Osteoblast (primary cell): Measurements from ENCODE around the gene VENTX. TPM values are rescaled to one million over a fixed set of nuclear protein-coding genes. Genes with fewer than 3 reads are reported as not detected.

Source experiments
- DNase-seq: peaks from one replicate; pipeline ENCODE4 v3.0.0; 2011; ENCODE audit warnings: low spot score, mixed read lengths; ENCODE audit not compliant: insufficient read length; ENCODE audit errors: missing footprints
- H2AFZ ChIP-seq: 2 replicates; pipeline ENCODE4 v1.6.0; 2011; ENCODE audit warnings: mild to moderate bottlenecking, low read length
- H3K27ac ChIP-seq: 2 replicates; pipeline ENCODE4 v1.5.1; 2011; ENCODE audit warnings: mild to moderate bottlenecking, low read depth, low read length, moderate library complexity
- H3K27me3 ChIP-seq: 2 replicates; pipeline ENCODE4 v1.6.0; 2012; ENCODE audit warnings: mild to moderate bottlenecking, control low read depth, inconsistent platforms, low read length, moderate library complexity; ENCODE audit not compliant: insufficient read depth
- H3K36me3 ChIP-seq: 2 replicates; pipeline ENCODE4 v1.5.1; 2011; ENCODE audit warnings: mild to moderate bottlenecking, low read length, control low read depth, moderate library complexity; ENCODE audit not compliant: insufficient read depth
- H3K4me1 ChIP-seq: 2 replicates; pipeline ENCODE4 v1.5.1; 2011; ENCODE audit warnings: mild to moderate bottlenecking, low read length, control low read depth, moderate library complexity; ENCODE audit not compliant: insufficient read depth
- H3K4me2 ChIP-seq: 2 replicates; pipeline ENCODE4 v1.6.0; 2011; ENCODE audit warnings: mild to moderate bottlenecking, low read length; ENCODE audit not compliant: insufficient read depth
- H3K4me3 ChIP-seq: fragments of 200-600 bp; sonication (generic); 3 replicates; pipeline ENCODE4 v1.5.1; 2012; ENCODE audit warnings: mild to moderate bottlenecking, low read length, inconsistent platforms; ENCODE audit not compliant: insufficient read depth
- H3K79me2 ChIP-seq: 2 replicates; pipeline ENCODE4 v1.6.0; 2012; ENCODE audit warnings: mild to moderate bottlenecking, low read length, control low read depth, inconsistent platforms; ENCODE audit not compliant: insufficient read depth
- H3K9me3 ChIP-seq: 2 replicates; pipeline ENCODE4 v1.5.1; 2011; ENCODE audit warnings: low read depth, low read length, control low read depth
- H4K20me1 ChIP-seq: 2 replicates; pipeline ENCODE4 v1.6.0; 2012; ENCODE audit warnings: mild to moderate bottlenecking, low read length, control low read depth; ENCODE audit not compliant: insufficient read depth
- CTCF ChIP-seq: IDR thresholded peaks from 2 replicates; pipeline ENCODE4 v1.5.1; 2011; ENCODE audit warnings: mild to moderate bottlenecking, low read depth, low read length, moderate library complexity; ENCODE audit errors: extremely low read depth
- total RNA-seq: library from RNA; depleted of rRNA; stranded (reverse); fragments of >200 nt; gene quantifications from 2 replicates; pipeline ENCODE4 v1.2.3, GENCODE V29; 2012

VENTX gene
- total RNA-seq, 1 donor, result not detected

GRCh38 chr10:133211959-133212852 lies 25.4 kb upstream of the VENTX start:
- Histone ChIP-seq H3K4me2 (no peak overlapping the region), H2AFZ (no peak overlapping the region), H3K36me3 (no peaks in the 10 kb centered on the region), H3K27ac (no peak overlapping the region), H3K27me3 (no peaks in the 10 kb centered on the region), H4K20me1 (no peaks in the 10 kb centered on the region), H3K4me3 (no peak overlapping the region), H3K79me2 (no peaks in the 10 kb centered on the region), H3K4me1 (no peaks in the 10 kb centered on the region), H3K9me3 (no peaks in the 10 kb centered on the region)
- DNase-seq, result no peak
- no peak for TF ChIP-seq CTCF

GRCh38 chr10:133212853-133213494 lies 24.7 kb upstream of the VENTX start:
- no peaks in the 10 kb centered on the region for H3K27me3 ChIP-seq
- no peak for DNase-seq
- no peak overlapping the region for H3K4me3 ChIP-seq
- H3K36me3 ChIP-seq, result no peaks in the 10 kb centered on the region
- no peak overlapping the region for H3K27ac ChIP-seq
- no peaks in the 10 kb centered on the region for H3K9me3 ChIP-seq
- H4K20me1 ChIP-seq, result no peaks in the 10 kb centered on the region
- no peaks in the 10 kb centered on the region for H3K4me1 ChIP-seq
- H2AFZ ChIP-seq, result no peak overlapping the region
- no peak for TF ChIP-seq CTCF
- H3K4me2 ChIP-seq, result no peak overlapping the region
- H3K79me2 ChIP-seq, result no peaks in the 10 kb centered on the region

- TF ChIP-seq CTCF, result no peak
- no peak overlapping the region for H3K4me3 ChIP-seq
- no peaks in the 10 kb centered on the region for H3K79me2 ChIP-seq
- H3K36me3 ChIP-seq, result no peaks in the 10 kb centered on the region
- DNase-seq, result no peak
- H4K20me1 ChIP-seq, result no peaks in the 10 kb centered on the region
- H3K4me1 ChIP-seq, result no peaks in the 10 kb centered on the region
- H3K27me3 ChIP-seq, result no peaks in the 10 kb centered on the region
- no peak overlapping the region for H3K27ac ChIP-seq
- no peak overlapping the region for H3K4me2 ChIP-seq
- no peak overlapping the region for H2AFZ ChIP-seq
- no peaks in the 10 kb centered on the region for H3K9me3 ChIP-seq
Measured at GRCh38 chr10:133213641-133214467, 23.8 kb upstream of the VENTX start.
